Endothelial cell of hepatic sinusoid (primary cell): ENCODE measurements around the gene GYG2.
"Not testable (repeated sequence)": the region's sequence is repeated elsewhere in the genome, so short reads cannot be mapped to it uniquely, and the experiment has no call there.

Experiments used
- in situ Hi-C: cut with HindIII; loops from 2 replicates; pipeline ENCODE4 v1.10.0; 2017; ENCODE audit warnings: low sequenced_read_pairs

The GYG2 gene

GRCh38 chrX:2812161-2812907 lies 16.4 kb upstream of the GYG2 start:
- in situ Hi-C loops: not testable (repeated sequence)

- in situ Hi-C loops: no loop called here
These were observed 11.7 kb upstream of the GYG2 start for GRCh38 chrX:2817036-2817435.

GRCh38 chrX:2819345-2820135 lies 9.2 kb upstream of the GYG2 start:
- in situ Hi-C loops: no loop called here

GRCh38 chrX:2820136-2820771 lies 8.5 kb upstream of the GYG2 start:
- in situ Hi-C loops: no loop called here

GRCh38 chrX:2823795-2824386 lies 4.8 kb upstream of the GYG2 start:
- in situ Hi-C loops: no loop called here

GRCh38 chrX:2824886-2825285 lies 3.8 kb upstream of the GYG2 start:
- in situ Hi-C loops: no loop called here

- in situ Hi-C loops: no loop called here
These were observed 255 bp downstream of the GYG2 start for GRCh38 chrX:2828959-2829411.

GRCh38 chrX:2829469-2830246 lies 928 bp downstream of the GYG2 start:
- in situ Hi-C loops: no loop called here

- in situ Hi-C loops: no loop called here
These were observed 2.9 kb downstream of the GYG2 start for GRCh38 chrX:2831471-2832228.

GRCh38 chrX:2837961-2838360 lies 9.2 kb downstream of the GYG2 start:
- in situ Hi-C loops: no loop called here

GRCh38 chrX:2840961-2841360 lies 12.2 kb downstream of the GYG2 start:
- in situ Hi-C loops: no loop called here

GRCh38 chrX:2841537-2841936 lies 12.8 kb downstream of the GYG2 start:
- in situ Hi-C loops: no loop called here

- in situ Hi-C loops: no loop called here
These were observed 18.3 kb downstream of the GYG2 start for GRCh38 chrX:2846992-2847391.

GRCh38 chrX:2848871-2849301 lies 20.2 kb downstream of the GYG2 start:
- in situ Hi-C loops: no loop called here

- in situ Hi-C loops: loop anchor here (5.0 kb wide), 1 partner anchor 63 kb away; no protein-coding TSS in a partner anchor
These were observed 26.2 kb downstream of the GYG2 start for GRCh38 chrX:2854918-2855317.

- in situ Hi-C loops: no loop called here
These were observed 27.0 kb downstream of the GYG2 start for GRCh38 chrX:2855761-2856160.

- in situ Hi-C loops: no loop called here
These were observed 28.8 kb downstream of the GYG2 start for GRCh38 chrX:2857566-2857965.

- in situ Hi-C loops: no loop called here
These were observed 30.6 kb downstream of the GYG2 start for GRCh38 chrX:2859197-2859797.

- in situ Hi-C loops: no loop called here
These were observed 33.7 kb downstream of the GYG2 start for GRCh38 chrX:2862404-2862803.
